HEK293 (cell line): ENCODE results near the gene ASCC3.

Experiments used
- CTCF ChIA-PET: fragments of 350-600 bp; formaldehyde crosslinking; extraction: SDS; loops from one replicate; lab custom pipeline; 2021; ENCODE audit warnings: antibody characterized with exemption; lab: Yijun Ruan, JAX
- POLR2A ChIA-PET: fragments of 300-600 bp; formaldehyde crosslinking; extraction: SDS; loops from one replicate; lab custom pipeline; 2020; ENCODE audit warnings: antibody characterized with exemption, inconsistent platforms; lab: Yijun Ruan, JAX
- H3K27ac ChIP-seq: fragments of 200-500 bp; sonication (Bioruptor generic); 2 replicates; pipeline ENCODE4 v1.5.1; 2014; ENCODE audit warnings: low read depth, low read length, control low read depth, inconsistent platforms; ENCODE audit errors: extremely low read depth
- H3K36me3 ChIP-seq, 2 experiments: fragments of 200-500 bp in 1 of 2; sonication (Bioruptor generic) in 1 of 2; 1 replicate in 1 of 2; 2 replicates in 1 of 2; pipeline ENCODE4 v1.5.1; 2014 to 2017; ENCODE audit warnings: inconsistent platforms in 2 of 2, low read length in 2 of 2; ENCODE audit not compliant: control insufficient read depth in 2 of 2, insufficient read depth in 1 of 2
- H3K4me1 ChIP-seq: fragments of 200-500 bp; sonication (Bioruptor generic); 2 replicates; pipeline ENCODE4 v1.5.1; 2014; ENCODE audit warnings: mild to moderate bottlenecking, low read length, inconsistent platforms; ENCODE audit not compliant: control insufficient read depth, insufficient read depth
- H3K4me3 ChIP-seq: 2 replicates; pipeline ENCODE4 v1.5.1; 2011; ENCODE audit warnings: low read depth, mild to moderate bottlenecking, control low read depth, low read length, moderate library complexity
- H3K9me3 ChIP-seq: fragments of 200-500 bp; sonication (Bioruptor generic); 2 replicates; pipeline ENCODE4 v1.5.1; 2014; ENCODE audit warnings: low read depth, low read length, inconsistent platforms; ENCODE audit not compliant: control insufficient read depth, insufficient read depth
- BCL11B ChIP-seq: fragments of 450-650 bp; formaldehyde crosslinking; IDR thresholded peaks from 2 replicates; pipeline ENCODE4 v1.5.1; 2016; ENCODE audit warnings: low read depth, missing biosample characterization, missing genetic modification characterization
- GFI1B ChIP-seq: fragments of 450-650 bp; formaldehyde crosslinking; IDR thresholded peaks from 2 replicates; pipeline ENCODE4 v1.5.1; 2016; ENCODE audit warnings: missing biosample characterization, missing genetic modification characterization
- KLF1 ChIP-seq: fragments of 450-650 bp; formaldehyde crosslinking; IDR thresholded peaks from 2 replicates; pipeline ENCODE4 v1.5.1; 2016; ENCODE audit warnings: missing biosample characterization, missing genetic modification characterization
- KLF16 ChIP-seq: fragments of 450-650 bp; formaldehyde crosslinking; IDR thresholded peaks from 2 replicates; pipeline ENCODE4 v1.5.1; 2017; ENCODE audit warnings: missing biosample characterization, missing genetic modification characterization
- PRDM1 ChIP-seq: fragments of 450-650 bp; formaldehyde crosslinking; IDR thresholded peaks from 2 replicates; pipeline ENCODE4; 2016; ENCODE audit warnings: missing biosample characterization, missing genetic modification characterization
- TSHZ1 ChIP-seq: fragments of 450-650 bp; formaldehyde crosslinking; IDR thresholded peaks from 2 replicates; pipeline ENCODE4 v1.5.1; 2016; ENCODE audit warnings: missing biosample characterization, missing genetic modification characterization, borderline replicate concordance
- ZBTB1 ChIP-seq: fragments of 450-650 bp; formaldehyde crosslinking; IDR thresholded peaks from 2 replicates; pipeline ENCODE4 v1.5.1; 2016; ENCODE audit warnings: missing biosample characterization, missing genetic modification characterization
- ZBTB20 ChIP-seq: fragments of 450-650 bp; formaldehyde crosslinking; IDR thresholded peaks from 2 replicates; pipeline ENCODE4 v1.5.1; 2016; ENCODE audit warnings: missing biosample characterization, missing genetic modification characterization
- ZBTB7A ChIP-seq: fragments of 450-650 bp; formaldehyde crosslinking; IDR thresholded peaks from 2 replicates; pipeline ENCODE4 v1.5.1; 2016; ENCODE audit warnings: low read depth, missing biosample characterization, missing genetic modification characterization
- ZFHX2 ChIP-seq: fragments of 450-650 bp; formaldehyde crosslinking; conservative IDR thresholded peaks from 2 replicates; pipeline ENCODE4 v1.5.1; 2016; ENCODE audit warnings: missing biosample characterization, missing genetic modification characterization
- ZNF132 ChIP-seq: fragments of 450-650 bp; formaldehyde crosslinking; IDR thresholded peaks from 2 replicates; pipeline ENCODE4 v1.5.1; 2017; ENCODE audit warnings: missing biosample characterization, missing genetic modification characterization, borderline replicate concordance
- ZNF140 ChIP-seq: fragments of 450-650 bp; formaldehyde crosslinking; IDR thresholded peaks from 2 replicates; pipeline ENCODE4 v1.5.1; 2016; ENCODE audit warnings: missing biosample characterization, missing genetic modification characterization
- ZNF157 ChIP-seq: fragments of 450-650 bp; formaldehyde crosslinking; IDR thresholded peaks from 2 replicates; pipeline ENCODE4 v1.5.1; 2016; ENCODE audit warnings: missing biosample characterization, missing genetic modification characterization
- ZNF24 ChIP-seq: fragments of 450-650 bp; formaldehyde crosslinking; IDR thresholded peaks from 2 replicates; pipeline ENCODE4 v1.5.1; 2016; ENCODE audit warnings: missing biosample characterization, missing genetic modification characterization
- ZNF324 ChIP-seq: fragments of 450-650 bp; formaldehyde crosslinking; IDR thresholded peaks from 2 replicates; pipeline ENCODE4 v1.5.1; 2016; ENCODE audit warnings: missing biosample characterization, missing genetic modification characterization
- ZNF350 ChIP-seq: fragments of 450-650 bp; formaldehyde crosslinking; IDR thresholded peaks from 2 replicates; pipeline ENCODE4 v1.5.0; 2017; ENCODE audit warnings: missing biosample characterization, mild to moderate bottlenecking, missing genetic modification characterization
- ZNF514 ChIP-seq: fragments of 450-650 bp; formaldehyde crosslinking; IDR thresholded peaks from 2 replicates; pipeline ENCODE4 v1.5.1; 2016; ENCODE audit warnings: missing biosample characterization, missing genetic modification characterization
- ZNF530 ChIP-seq: fragments of 450-650 bp; formaldehyde crosslinking; IDR thresholded peaks from 2 replicates; pipeline ENCODE4 v1.5.1; 2016; ENCODE audit warnings: low read depth, missing biosample characterization, missing genetic modification characterization
- ZNF555 ChIP-seq: fragments of 450-650 bp; formaldehyde crosslinking; conservative IDR thresholded peaks from 2 replicates; pipeline ENCODE4 v1.5.1; 2017; ENCODE audit warnings: missing biosample characterization, mild to moderate bottlenecking, missing genetic modification characterization, inconsistent platforms
- ZNF645 ChIP-seq: fragments of 450-650 bp; formaldehyde crosslinking; IDR thresholded peaks from 2 replicates; pipeline ENCODE4; 2016; ENCODE audit warnings: missing biosample characterization, missing genetic modification characterization
- ZNF654 ChIP-seq: fragments of 450-650 bp; formaldehyde crosslinking; IDR thresholded peaks from 2 replicates; pipeline ENCODE4 v1.5.1; 2016; ENCODE audit warnings: low read depth, missing biosample characterization, missing genetic modification characterization
- ZNF677 ChIP-seq: fragments of 450-650 bp; IDR thresholded peaks from 2 replicates; pipeline ENCODE4 v1.5.0; 2018; ENCODE audit warnings: missing biosample characterization, mild to moderate bottlenecking, missing genetic modification characterization, moderate library complexity
- ZNF747 ChIP-seq: fragments of 450-650 bp; formaldehyde crosslinking; IDR thresholded peaks from 2 replicates; pipeline ENCODE4 v1.5.1; 2016; ENCODE audit warnings: missing biosample characterization, missing genetic modification characterization
- ZNF785 ChIP-seq: fragments of 450-650 bp; formaldehyde crosslinking; IDR thresholded peaks from 2 replicates; pipeline ENCODE4 v1.5.1; 2016; ENCODE audit warnings: missing biosample characterization, missing genetic modification characterization

Gene ASCC3

GRCh38 chr6:100901582-100901981 is 20.5 kb upstream of the ASCC3 start:
- no peak overlapping the region for H3K27ac ChIP-seq
- TF ChIP-seq BCL11B (tag by site-specific recombination) (no peak), ZBTB1 (tag by site-specific recombination) (no peak), ZNF132 (tag by site-specific recombination) (no peak), KLF1 (tag by site-specific recombination) (no peak), ZNF514 (tag by site-specific recombination) (no peak), ZFHX2 (no peak), ZNF645 (tag by site-specific recombination) (no peak), ZBTB20 (tag by site-specific recombination) (no peak), ZNF157 (tag by site-specific recombination) (no peak), TSHZ1 (no peak), ZNF324 (tag by site-specific recombination) (no peak), ZBTB7A (tag by site-specific recombination) (no peak)
- H3K9me3 ChIP-seq, result no peaks in the 10 kb centered on the region
- ChIA-PET CTCF (interaction anchor here (0.9 kb wide), 1 partner anchor 785 kb away, joined by 3 read pairs; no protein-coding TSS in a partner anchor), POLR2A (no interaction called here)
- H3K36me3 ChIP-seq, result no peaks in the 10 kb centered on the region
- no peaks in the 10 kb centered on the region for H3K4me1 ChIP-seq
- H3K4me3 ChIP-seq, result no peak overlapping the region

GRCh38 chr6:100899202-100899601 is 18.1 kb upstream of the ASCC3 start:
- no peak for TF ChIP-seq ZNF654
- TF ChIP-seq PRDM1, result no peak
- no peak for TF ChIP-seq ZNF677 (tag by site-specific recombination)
- no peak for TF ChIP-seq ZNF140 (tag by site-specific recombination)
- TF ChIP-seq ZNF785, result no peak
- TF ChIP-seq ZNF24 (tag by site-specific recombination), result no peak
- TF ChIP-seq ZNF530, result no peak
- TF ChIP-seq ZNF350 (tag by site-specific recombination), result no peak
- no peak for TF ChIP-seq KLF1 (tag by site-specific recombination)
- TF ChIP-seq GFI1B (tag by site-specific recombination), result no peak
- TF ChIP-seq KLF16 (tag by site-specific recombination), result no peak
- TF ChIP-seq ZNF555 (tag by site-specific recombination), result no peak
- TF ChIP-seq ZNF747, result no peak
- no peak overlapping the region for H3K4me3 ChIP-seq
- H3K36me3 ChIP-seq, result no peaks in the 10 kb centered on the region
- no peaks in the 10 kb centered on the region for H3K4me1 ChIP-seq
- CTCF ChIA-PET, result no interaction called here
- H3K27ac ChIP-seq, result no peak overlapping the region
- no peaks in the 10 kb centered on the region for H3K9me3 ChIP-seq
- POLR2A ChIA-PET, result no interaction called here
